Measurements from ENCODE around the gene CLSTN2. TPM values are rescaled to one million over a fixed set of nuclear protein-coding genes. Genes with fewer than 3 reads are reported as not detected.

CLSTN2 gene
- total RNA-seq, 1 donor from 2014 or later, result 0.17 TPM

GRCh38 chr3:140152851-140153639 lies 218.1 kb downstream of the CLSTN2 start:
- no peak for DNase-seq

- DNase-seq, result no peak
Observed at GRCh38 chr3:140153736-140154135, 218.8 kb downstream of the CLSTN2 start.

- no peak for DNase-seq
Observed at GRCh38 chr3:140157161-140157560, 222.2 kb downstream of the CLSTN2 start.

- DNase-seq, result no peak
Observed at GRCh38 chr3:140159646-140160045, 224.7 kb downstream of the CLSTN2 start.

- DNase-seq, result no peak
Observed at GRCh38 chr3:140160553-140160952, 225.6 kb downstream of the CLSTN2 start.

GRCh38 chr3:140162551-140162950 lies 227.6 kb downstream of the CLSTN2 start:
- no peak for DNase-seq

GRCh38 chr3:140163159-140163763 lies 228.3 kb downstream of the CLSTN2 start:
- no peak for DNase-seq

GRCh38 chr3:140164156-140164555 lies 229.2 kb downstream of the CLSTN2 start:
- DNase-seq, result no peak

GRCh38 chr3:140164922-140165590 lies 230.1 kb downstream of the CLSTN2 start:
- DNase-seq, result no peak

GRCh38 chr3:140165781-140166180 lies 230.8 kb downstream of the CLSTN2 start:
- DNase-seq, result no peak

GRCh38 chr3:140166861-140167599 lies 232.0 kb downstream of the CLSTN2 start:
- DNase-seq, result no peak

GRCh38 chr3:140167600-140168281 lies 232.8 kb downstream of the CLSTN2 start:
- DNase-seq, result no peak

- DNase-seq, result no peak
Observed at GRCh38 chr3:140170612-140171011, 235.6 kb downstream of the CLSTN2 start.

- DNase-seq, result no peak
Observed at GRCh38 chr3:140176526-140176925, 241.5 kb downstream of the CLSTN2 start.

- no peak for DNase-seq
Observed at GRCh38 chr3:140177943-140178342, 243.0 kb downstream of the CLSTN2 start.

- DNase-seq, result no peak
Observed at GRCh38 chr3:140178482-140178881, 243.5 kb downstream of the CLSTN2 start.

GRCh38 chr3:140180603-140181002 lies 245.6 kb downstream of the CLSTN2 start:
- DNase-seq, result no peak

- no peak for DNase-seq
Observed at GRCh38 chr3:140185375-140185774, 250.4 kb downstream of the CLSTN2 start.

GRCh38 chr3:140186421-140186920 lies 251.5 kb downstream of the CLSTN2 start:
- DNase-seq, result no peak

GRCh38 chr3:140187028-140187427 lies 252.0 kb downstream of the CLSTN2 start:
- no peak for DNase-seq

GRCh38 chr3:140187656-140188221 lies 252.8 kb downstream of the CLSTN2 start:
- no peak for DNase-seq

- no peak for DNase-seq
Observed at GRCh38 chr3:140188285-140188684, 253.3 kb downstream of the CLSTN2 start.

Data from dermis blood vessel endothelial cell (primary cell).